GOT3 (cell line): ENCODE data around the gene SHB.

Source experiments
- DNase-seq: peaks from one replicate; lab custom pipeline; 2025; ENCODE audit warnings: mixed read lengths; lab: John Stamatoyannopoulos, UW

Gene SHB

GRCh38 chr9:37951671-37952449, 117.2 kb downstream of the SHB start:
- no peak for DNase-seq

DNA sequence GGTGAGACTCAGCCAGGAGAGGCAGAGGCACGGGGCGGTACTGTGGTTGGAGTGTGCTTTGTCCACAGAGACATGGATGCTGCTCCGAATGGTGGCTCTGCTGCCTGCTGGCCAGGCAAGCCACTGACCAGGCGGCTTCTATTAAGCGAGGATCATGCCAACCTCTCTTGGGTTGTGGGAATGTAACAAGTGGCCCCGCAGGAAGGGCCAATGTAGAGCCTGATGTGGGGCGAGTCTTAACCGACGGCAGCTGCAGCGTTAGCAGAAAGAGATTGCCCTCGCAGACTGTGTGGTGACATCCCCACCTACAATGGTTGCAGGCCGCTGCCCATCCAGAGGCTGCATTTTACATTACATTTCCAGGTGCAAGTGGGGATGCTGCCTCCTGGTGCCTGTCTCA, 118.5 kb downstream of the SHB start:
- DNase-seq = no peak

DNA sequence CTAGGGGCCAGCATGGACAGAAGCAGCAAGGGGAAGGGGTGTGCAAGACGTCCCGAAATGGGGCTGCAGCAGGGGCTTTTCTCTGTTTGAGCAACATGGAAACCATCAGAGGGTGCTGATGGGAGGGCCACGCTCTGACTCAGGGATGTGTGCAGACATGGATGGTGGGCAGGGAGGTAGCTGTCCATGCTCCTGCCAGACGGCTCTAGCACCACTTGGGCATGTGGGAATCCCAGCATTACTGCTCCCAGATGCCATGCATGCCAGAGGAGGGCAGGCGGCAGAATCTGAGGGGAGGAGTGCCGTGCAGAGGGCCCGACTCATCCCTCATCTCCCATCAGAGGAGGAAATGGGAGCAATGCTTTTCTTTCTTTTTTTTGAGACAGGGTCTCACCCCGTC, 119.5 kb downstream of the SHB start:
- no peak for DNase-seq

DNA sequence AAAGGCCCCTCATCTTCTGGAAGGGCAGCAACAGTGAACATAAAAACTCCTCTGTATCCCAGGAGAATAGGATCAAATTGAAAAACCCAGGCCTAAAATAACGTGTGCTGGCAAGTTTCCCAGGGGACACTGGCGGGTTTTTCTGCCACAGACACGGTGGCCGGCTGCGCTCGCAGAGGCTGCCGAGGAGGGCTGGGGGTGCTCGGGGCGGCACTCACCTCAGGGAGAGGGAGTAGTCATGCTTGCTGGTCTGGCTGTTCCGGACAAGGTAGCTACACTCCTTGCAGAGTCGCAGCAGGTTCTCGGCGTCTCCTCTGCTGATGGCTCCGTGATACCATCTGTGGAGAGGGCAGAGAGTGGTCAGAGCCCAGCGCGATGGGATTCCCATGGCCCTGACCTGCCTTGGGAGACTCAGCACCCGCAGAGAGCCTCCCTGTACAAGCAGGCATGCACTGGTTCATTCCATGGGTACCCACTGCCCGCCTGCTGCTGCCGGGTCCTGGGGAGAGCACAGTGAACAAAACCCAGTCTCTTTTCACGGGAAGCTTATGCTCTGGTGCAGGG, 120.5 kb downstream of the SHB start:
- no peak for DNase-seq

DNA sequence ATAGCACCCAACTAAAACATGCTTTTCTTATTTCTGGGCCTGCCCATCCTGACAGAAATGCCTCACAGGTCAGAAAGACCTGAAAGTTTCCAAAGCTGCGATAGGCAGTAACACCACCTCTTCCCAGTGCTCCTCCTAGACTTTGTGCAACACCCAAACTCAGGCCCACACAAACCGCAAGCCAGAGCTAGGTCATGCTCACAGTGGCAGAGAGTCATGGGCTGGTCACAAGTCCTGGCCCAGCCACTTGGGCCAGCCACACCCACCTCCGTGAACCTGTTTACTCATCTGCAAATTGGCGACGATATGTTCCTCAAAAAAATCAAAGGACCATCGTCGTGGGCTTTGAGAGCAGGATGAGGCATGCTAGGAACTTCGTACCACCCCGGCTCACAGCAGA, 121.0 kb downstream of the SHB start:
- DNase-seq = no peak

DNA sequence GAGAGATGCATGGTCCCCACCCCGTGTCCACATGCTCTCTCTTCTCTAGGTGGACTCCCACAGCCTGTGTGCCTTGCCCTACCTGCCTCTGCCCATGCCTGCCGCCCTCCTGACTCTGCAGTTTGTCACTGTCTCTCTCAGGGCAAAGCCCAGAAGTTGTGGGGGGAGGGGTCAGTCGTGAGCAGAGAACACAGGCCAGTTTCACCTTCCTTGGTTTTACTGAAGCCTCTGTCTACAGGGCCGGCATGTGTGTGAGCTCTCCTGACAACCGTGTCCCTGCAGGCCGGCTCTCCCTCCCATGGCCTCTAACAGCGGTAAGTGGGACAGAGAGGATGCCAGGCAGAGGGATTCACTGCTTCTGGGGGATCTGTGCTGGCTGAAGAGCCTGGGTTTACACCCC, 121.6 kb downstream of the SHB start:
- DNase-seq = no peak

DNA sequence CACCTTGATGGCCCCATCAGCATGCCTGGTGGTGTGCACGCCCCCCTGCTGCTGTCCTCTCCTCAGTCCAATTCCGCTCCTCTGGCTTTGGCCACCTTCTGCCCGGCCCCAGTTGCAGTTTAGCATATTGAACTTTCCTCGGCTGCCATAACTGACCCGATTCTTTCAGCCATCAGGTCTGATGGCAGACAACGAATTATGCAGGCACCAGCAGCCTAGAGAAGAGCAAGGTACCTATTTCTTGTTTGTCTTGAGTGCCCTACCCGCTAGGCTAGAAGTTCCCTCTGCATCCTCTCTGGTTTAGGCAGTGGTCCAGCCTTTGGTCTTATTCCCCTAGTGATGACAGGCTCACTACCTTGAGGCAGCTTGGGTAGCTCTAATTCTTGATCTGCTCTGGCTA, 122.1 kb downstream of the SHB start:
- DNase-seq = no peak

DNA sequence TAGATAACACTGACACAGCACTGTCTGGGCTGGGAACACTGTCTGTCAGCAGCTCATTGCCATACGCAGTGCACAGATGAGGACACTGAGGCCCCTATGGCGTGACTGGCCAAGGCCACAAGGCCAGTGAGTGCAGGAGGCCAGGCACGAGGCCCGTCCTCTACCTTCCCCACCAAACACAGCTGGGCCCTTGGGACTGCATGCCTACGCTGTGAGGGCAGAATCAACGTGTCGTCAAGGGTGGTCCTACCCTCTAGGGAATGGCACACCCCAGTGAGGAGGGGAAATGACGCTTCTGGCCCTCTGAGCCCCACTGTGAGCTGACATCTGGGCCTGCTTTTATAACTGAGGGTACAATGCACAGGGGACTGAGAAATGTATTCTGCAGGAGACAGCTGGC, 123.0 kb downstream of the SHB start:
- no peak for DNase-seq

DNA sequence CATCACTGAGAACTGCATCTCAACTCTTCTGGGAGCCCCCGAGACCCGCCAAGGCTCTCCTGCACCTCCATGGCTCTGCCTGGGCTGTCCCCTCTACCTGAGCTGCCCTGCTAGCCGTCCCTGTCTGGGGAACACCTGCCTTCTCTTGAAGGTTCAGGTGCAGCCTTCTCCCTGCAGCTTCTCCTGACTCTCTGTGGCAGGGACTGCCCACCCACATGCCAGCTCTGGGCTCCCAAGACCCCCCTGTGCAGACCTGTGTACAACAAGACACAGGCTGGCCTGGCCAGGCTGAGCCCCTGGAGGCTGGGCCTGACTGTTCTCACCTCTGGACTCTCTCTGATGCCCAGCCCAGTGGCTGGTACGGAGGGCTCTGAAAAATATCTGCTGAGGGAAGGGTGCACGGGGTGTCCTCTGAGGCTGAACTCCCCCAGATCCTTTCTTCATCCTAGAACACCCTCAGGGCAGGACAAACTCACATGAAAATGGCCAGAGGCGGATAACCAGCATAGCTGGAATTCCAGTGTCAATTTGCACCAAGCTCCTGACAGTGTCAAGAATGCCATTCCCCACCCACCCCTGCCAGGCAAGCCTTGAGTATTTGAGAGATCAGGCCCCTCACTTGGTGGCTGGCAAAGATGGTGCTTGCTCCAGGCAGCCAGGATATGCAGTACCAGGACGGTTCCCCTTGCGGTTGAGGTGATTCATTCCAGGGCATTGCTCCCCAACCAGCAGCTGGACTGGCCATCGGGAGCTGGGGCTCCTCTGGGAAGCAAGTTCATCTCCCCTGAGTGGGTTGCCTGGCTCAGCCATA, 124.2 kb downstream of the SHB start:
- no peak for DNase-seq

DNA sequence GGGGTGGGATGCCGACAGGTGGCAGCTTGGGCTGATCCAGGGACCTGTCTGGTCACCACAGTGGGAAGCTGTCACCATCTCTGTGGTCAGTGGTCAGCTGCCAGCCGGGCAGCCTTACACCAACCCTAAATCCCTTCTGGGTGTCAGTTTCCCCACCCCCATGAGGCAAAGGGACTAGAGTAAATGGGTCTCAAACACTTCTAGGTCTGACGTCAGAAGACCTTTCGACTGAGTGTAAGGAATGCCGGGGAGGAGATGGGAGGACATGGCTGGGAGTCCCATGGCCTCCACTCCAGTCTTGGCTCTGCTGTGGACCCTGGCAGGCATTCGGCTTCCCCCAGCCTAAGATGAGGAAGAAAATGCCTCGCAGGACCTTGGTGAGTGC, 124.8 kb downstream of the SHB start:
- DNase-seq = no peak

DNA sequence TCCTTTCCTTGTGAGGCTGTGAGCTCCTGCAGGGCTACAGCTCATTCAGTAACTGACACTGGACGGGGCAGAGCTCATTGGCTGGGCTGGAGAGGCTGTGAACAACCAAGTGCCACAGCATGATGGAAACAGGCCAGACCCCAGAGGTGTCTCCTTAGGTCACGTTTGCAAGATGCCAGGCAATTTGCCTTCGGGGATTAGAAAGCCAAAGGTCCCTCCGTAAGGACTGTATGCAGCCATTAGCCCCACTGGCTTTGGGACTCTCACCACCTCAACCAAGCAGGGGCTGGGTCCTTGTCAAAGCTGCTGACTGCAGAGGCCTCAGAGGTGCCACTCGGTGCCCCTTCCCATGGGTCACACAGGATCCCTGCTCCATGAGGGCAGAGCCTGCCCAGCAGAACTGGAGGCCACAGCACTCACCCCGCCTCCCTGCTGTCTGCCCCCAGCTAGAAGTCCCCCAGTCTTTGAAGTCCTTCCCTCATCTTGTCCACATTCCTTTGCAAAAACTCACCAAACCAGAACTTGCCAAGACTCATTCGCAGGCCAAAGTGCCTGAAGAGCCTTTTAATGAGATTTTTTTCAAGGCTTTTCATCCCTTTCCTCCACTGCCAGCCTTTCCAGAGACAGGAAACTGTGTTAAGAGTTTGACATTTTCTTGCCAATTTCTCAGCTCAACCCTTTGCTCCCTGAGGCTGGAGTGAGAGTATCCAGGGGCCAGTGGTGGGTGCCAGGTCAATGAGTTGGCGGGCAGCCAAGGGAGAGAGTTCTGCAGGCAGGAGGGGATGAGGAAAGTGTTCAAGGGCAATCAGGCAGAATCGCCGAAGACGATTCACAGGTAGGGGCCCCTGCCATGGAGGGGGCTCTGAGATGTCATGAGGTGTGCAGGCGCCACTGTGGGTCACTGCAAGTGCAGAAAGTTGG, 125.4 kb downstream of the SHB start:
- DNase-seq = no peak

GRCh38 chr9:37942621-37943344, 126.2 kb downstream of the SHB start:
- DNase-seq = no peak

- DNase-seq = no peak
Observed at GRCh38 chr9:37941253-37941652, 127.8 kb downstream of the SHB start.

- no peak for DNase-seq
Observed at GRCh38 chr9:37939575-37940095, 129.4 kb downstream of the SHB start.

- no peak for DNase-seq
Observed at GRCh38 chr9:37938121-37938891, 130.7 kb downstream of the SHB start.

DNA sequence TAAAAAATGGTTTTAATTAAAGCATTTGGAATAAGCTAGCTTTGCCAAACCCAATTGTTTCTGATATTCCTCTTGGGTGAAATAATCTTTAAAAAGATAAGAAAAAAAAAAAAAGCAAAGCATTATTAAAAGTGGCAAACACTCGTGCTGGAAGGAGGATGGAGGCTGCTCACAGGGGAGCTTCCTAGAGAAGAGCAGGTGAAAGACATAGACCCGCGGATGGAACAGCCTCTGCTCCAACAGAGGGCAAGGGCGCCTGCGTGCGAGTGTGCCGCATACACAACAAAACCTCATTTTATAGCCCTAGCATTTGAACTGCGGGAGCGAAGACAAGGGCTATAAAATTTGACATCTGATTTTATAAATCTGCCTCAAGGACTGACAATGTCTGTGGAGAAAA, 131.7 kb downstream of the SHB start:
- no peak for DNase-seq

- no peak for DNase-seq
Observed at GRCh38 chr9:37936965-37937364, 132.1 kb downstream of the SHB start.

GRCh38 chr9:37936376-37936775, 132.7 kb downstream of the SHB start:
- DNase-seq = no peak

DNA sequence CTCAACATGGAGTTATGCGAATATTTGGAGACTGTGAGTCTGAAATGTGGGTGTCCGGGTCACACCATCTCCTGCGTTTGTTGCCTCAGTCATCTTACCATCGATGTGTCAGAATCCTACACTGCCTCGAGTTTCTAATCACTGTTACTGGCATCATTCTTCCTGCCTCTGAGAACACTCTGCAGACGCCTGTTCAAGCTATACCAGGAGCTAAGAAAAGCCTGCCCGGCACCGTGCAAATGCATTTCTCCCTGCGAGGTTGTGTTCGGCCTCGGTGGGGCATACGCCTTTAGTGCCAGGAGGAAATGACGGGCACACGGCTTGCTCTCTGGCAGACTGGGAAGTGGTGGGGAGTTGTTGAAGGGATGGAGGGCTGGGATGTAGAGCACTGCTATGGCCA, 133.9 kb downstream of the SHB start:
- no peak for DNase-seq

GRCh38 chr9:37931592-37931991, 137.4 kb downstream of the SHB start:
- DNase-seq = no peak
